Inflammatory macrophage (primary cell): ENCODE data around the gene CRMP1.

Source experiments
- DNase-seq, 2 donors: peaks; one replicate each; pipeline ENCODE4 v3.0.0-alpha.2; 2020 to 2022

The CRMP1 gene

GRCh38 chr4:5790546-5790857 is 102.4 kb downstream of the CRMP1 start:
- no peak for DNase-seq

- DNase-seq = no peak
These were observed 103.7 kb downstream of the CRMP1 start for GRCh38 chr4:5789141-5789540.

- no peak for DNase-seq
These were observed 104.7 kb downstream of the CRMP1 start for GRCh38 chr4:5788144-5788543.

GRCh38 chr4:5787311-5787710 is 105.6 kb downstream of the CRMP1 start:
- no peak for DNase-seq

GRCh38 chr4:5785806-5786680 is 106.8 kb downstream of the CRMP1 start:
- DNase-seq = no peak

- DNase-seq = no peak
These were observed 107.8 kb downstream of the CRMP1 start for GRCh38 chr4:5784960-5785611.

- no peak for DNase-seq
These were observed 108.9 kb downstream of the CRMP1 start for GRCh38 chr4:5784021-5784420.

GRCh38 chr4:5783486-5783885 is 109.4 kb downstream of the CRMP1 start:
- DNase-seq = no peak

GRCh38 chr4:5782829-5783476 is 109.9 kb downstream of the CRMP1 start:
- no peak for DNase-seq

- no peak for DNase-seq
These were observed 111.2 kb downstream of the CRMP1 start for GRCh38 chr4:5781691-5782090.

GRCh38 chr4:5780831-5781480 is 111.9 kb downstream of the CRMP1 start:
- no peak for DNase-seq

- peak in 1 of 2 donors; percentile 2 for DNase-seq
These were observed 116.4 kb downstream of the CRMP1 start for GRCh38 chr4:5776510-5776909.

- no peak for DNase-seq
These were observed 118.4 kb downstream of the CRMP1 start for GRCh38 chr4:5774416-5775036.

- no peak for DNase-seq
These were observed 119.7 kb downstream of the CRMP1 start for GRCh38 chr4:5773271-5773555.

- no peak for DNase-seq
These were observed 120.2 kb downstream of the CRMP1 start for GRCh38 chr4:5772528-5773270.
